ENCODE measurements around the gene IL4I1.

- no peak for TF ChIP-seq SMC3 (IDR thresholded peaks at IDR 0.05; ENCODE audit: low read depth, low read length)
- no peak for TF ChIP-seq CTCF (conservative IDR thresholded peaks at IDR 0.05; ENCODE audit: low read depth, low read length)
- no peak for TF ChIP-seq POLR2A (IDR thresholded peaks at IDR 0.05; ENCODE audit: low read depth, low read length)
- TF ChIP-seq ELK1 (IDR thresholded peaks at IDR 0.05; ENCODE audit: borderline replicate concordance, low read depth, low read length): no peak
- TF ChIP-seq RAD21 (IDR thresholded peaks at IDR 0.05; ENCODE audit: low read length): no peak
- TF ChIP-seq CHD1 (IDR thresholded peaks at IDR 0.05; ENCODE audit: low read depth, low read length): no peak
- no peak for TF ChIP-seq MAFK (IDR thresholded peaks at IDR 0.05; ENCODE audit: low read depth, low read length)
- TF ChIP-seq CEBPB (IDR thresholded peaks at IDR 0.05; ENCODE audit: low read depth, low read length): no peak
- no peak for TF ChIP-seq BHLHE40 (IDR thresholded peaks at IDR 0.05; ENCODE audit: low read depth, low read length)
- TF ChIP-seq FOS (IDR thresholded peaks at IDR 0.05; ENCODE audit: low read depth, low read length): no peak
Observed at GRCh38 chr19:49887037-49887664, 9.5 kb downstream of the IL4I1 start.
